ENCODE results near the gene PLCB2.

Gene PLCB2

DNA sequence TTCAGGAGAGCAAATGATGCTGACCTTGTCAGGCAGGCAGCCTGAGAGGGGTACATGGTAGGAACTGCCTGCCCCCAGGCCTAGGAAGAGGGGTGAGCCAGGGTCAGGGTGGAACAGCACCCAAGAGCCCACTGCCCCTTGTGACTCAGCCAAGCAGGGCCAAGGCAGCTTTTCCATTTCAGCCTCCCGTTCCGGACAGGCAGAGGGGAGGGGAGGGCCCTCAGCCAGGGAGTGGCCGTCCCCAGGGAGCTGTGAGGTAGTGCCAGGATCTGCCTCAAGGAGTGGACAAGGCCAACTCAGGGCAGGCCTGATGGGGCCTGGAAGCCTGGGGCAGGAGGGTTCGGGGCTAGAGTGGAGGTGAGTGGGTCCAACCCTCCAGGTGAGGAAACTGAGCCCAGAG, 19.8 kb downstream of the PLCB2 start:
- no peak for DNase-seq (ENCODE audit: insufficient read length, low spot score)

DNA sequence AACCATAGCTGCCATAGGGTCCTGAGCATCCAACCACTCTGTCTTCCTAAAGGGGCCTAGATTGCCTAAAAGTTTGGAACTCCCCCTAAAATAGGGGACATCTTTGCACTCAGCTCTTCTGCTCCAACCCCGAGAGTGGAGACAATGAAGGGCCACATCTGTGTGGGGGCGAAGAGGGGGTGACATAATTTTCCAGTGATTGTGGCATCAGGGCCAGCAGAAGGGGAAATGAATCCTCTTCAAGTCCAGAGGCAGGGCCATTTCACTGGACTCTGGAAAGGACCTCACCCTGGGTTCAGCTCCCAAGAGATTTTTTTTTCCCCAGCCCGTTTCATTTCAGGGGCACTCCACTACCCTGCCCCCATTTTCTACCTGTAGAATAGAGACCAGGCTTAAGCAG, 20.2 kb downstream of the PLCB2 start:
- DNase-seq (ENCODE audit: insufficient read length, low spot score) (no peak), FAIRE-seq (no peak)

More for the DNA sequence above, 19.8 kb downstream of the PLCB2 start:
- FAIRE-seq, result no peak

DNA sequence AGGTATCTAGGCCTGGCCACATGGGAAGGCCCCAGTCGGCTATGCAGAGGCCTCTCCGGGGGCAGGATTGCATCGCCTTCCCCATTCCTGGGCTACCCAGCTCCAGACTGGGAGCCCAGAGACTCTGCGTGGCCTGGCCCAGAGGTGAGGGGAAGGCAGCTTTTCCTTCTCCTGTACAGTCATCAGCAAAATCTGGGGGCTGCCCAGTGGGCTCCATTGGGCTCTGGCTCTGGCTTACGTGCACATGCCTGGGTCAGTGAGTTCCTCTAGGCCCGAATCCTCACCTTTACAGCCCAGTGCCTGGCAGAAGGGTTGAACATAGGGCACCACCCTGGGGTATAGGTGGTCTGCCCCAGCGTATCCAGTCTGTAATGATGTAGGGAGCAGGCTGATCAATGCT, 20.9 kb downstream of the PLCB2 start:
- FAIRE-seq, result no peak
- DNase-seq (ENCODE audit: insufficient read length, low spot score), result no peak

DNA sequence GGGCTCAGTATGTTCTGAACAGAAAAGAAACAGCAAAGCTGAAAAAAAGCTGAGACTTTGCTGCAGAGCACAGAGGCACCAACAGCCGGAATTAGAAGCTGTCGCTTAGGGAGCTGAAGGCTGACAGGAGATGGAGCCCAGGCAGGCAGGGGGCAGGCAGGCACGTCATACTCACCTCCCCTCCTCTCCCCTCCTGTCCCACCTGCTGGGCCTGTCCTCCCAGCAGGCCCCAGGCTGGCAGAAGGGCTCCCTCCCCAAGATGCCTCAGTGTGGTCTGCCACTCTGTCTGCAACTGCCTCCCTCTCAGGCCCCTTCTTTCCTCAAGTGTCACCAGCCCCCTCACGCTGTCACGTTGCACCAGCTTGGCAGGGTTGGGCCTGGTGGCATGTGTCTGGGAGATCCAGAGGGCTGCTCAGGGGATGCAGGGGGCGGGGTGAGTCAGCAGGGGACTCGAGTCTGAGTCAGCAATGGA, 21.6 kb downstream of the PLCB2 start:
- FAIRE-seq (no peak), DNase-seq (ENCODE audit: insufficient read length, low spot score) (no peak)

DNA sequence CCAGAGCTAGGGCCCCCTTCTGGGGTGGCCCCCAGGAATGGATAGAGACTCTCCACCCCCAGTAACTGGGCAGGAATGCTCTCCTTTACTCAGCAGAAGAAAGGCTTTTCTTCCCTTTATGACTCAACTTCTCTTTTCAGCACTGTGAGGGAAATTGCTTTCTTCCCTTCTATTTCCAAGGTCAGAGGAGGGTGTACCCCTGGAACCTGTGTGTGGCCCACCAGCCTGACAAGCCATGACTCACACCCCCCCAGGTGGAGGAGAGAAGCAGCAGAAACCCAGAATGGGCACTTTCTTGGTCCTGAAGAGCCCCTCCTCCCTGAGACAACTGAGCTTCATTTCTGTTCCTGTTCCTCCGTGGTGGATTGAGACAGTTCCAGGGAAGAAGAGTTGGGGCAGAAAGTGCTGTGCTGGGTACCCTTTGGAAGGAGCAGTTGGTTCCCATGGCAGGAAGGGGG, 22.2 kb downstream of the PLCB2 start:
- no peak for DNase-seq (ENCODE audit: insufficient read length, low spot score)

DNA sequence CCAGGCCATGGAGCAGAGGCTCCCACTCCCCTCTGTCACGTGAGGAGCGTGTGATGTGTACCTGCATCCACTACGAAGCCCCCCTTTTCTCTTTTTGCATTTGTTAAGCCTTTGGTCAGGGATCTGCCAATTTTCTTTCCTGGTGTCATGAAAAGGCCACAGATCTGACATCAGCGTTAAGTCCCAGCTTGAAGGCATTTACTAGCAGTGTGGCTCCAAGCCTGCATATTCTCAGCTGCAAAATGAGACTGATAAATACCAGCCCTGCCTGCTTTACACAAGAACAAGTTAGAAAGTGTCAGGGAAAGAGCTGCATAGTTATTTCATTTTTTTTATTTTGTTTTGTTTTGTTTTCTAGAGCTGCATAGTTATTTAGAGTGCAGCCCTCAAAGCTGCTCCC, 22.6 kb downstream of the PLCB2 start:
- DNase-seq (ENCODE audit: insufficient read length, low spot score), result no peak
- FAIRE-seq, result no peak

More for the DNA sequence above, 22.2 kb downstream of the PLCB2 start:
- no peak for FAIRE-seq

DNA sequence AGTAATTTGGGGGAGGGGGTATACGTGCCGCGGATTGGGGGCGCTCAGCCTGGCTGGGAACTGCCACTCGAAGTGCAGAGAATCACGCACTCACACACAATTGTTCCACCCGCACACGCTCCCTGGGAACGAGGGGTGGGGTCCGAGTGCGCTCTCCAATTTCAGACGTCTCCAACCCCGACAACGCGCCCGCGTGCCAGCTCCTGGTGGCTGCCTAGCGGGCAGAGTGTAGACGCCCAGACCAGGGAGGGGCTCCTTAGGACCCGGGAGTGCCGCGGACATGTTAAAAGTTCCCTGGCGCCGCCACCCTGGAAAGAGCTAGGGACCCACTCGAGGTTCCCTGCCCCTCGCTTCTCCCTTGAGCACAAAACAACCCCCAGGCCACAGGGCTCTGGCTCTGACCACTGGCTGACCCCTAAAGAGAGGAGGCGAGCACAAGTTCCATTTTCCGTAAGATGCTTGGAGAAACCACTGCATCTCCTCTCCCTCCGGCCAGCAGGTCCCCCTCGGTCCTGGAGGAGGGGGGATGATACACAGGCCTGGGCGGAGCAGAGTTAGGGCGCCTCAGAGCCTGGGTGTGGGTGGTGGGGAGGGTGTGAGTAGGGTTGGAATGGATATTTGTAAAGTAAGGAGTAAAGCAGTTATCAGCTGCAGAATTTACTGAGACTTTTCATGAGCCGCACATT, 24.0 kb downstream of the PLCB2 start:
- no peak for FAIRE-seq
- DNase-seq (ENCODE audit: insufficient read length, low spot score), result no peak

DNA sequence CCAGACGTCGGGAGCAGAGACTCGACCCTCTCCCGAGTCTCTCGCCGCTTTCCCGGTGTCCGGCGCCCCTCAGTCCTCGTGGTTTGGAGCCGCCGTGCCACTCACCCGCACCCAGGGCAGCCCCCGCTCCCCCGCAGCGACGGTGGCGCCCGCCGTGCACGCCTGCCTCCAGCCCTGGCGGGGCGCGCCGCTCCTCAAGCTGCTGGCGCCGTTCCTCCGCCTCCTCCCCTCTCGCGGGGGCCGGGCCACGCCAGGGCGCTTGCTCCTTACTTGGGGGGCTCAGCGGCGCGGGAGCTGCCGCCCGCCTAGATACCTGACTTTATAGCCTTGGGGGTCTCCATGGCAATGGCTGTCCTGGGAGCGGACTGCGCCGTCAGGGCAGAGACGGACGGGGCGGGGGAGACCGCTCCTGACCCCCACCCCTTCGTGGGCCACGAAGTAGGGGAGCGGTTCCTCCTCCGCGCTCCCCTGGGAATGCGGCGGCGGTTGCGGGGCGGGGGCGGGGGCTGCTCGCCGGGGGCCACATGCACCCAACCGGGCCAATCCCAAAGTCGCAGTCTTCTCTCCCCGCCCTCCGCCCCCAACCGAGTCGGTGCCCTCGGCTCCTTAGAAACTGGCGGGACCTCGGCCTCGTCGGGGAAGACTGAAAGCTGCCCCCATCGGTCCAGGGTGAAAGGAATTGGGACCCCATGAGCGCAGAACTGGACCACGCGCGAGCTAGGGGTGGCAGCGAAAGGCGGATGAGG, 24.7 kb downstream of the PLCB2 start, which contains the start of gene ANKRD63:
ANKRD63 (minus strand) TSS at position 196 of the 746 bp plus-strand sequence. CDS start 478 bp downstream, outside the sequence.
- peak; percentile 59 for DNase-seq (ENCODE audit: insufficient read length, low spot score)
- FAIRE-seq, result no peak

DNA sequence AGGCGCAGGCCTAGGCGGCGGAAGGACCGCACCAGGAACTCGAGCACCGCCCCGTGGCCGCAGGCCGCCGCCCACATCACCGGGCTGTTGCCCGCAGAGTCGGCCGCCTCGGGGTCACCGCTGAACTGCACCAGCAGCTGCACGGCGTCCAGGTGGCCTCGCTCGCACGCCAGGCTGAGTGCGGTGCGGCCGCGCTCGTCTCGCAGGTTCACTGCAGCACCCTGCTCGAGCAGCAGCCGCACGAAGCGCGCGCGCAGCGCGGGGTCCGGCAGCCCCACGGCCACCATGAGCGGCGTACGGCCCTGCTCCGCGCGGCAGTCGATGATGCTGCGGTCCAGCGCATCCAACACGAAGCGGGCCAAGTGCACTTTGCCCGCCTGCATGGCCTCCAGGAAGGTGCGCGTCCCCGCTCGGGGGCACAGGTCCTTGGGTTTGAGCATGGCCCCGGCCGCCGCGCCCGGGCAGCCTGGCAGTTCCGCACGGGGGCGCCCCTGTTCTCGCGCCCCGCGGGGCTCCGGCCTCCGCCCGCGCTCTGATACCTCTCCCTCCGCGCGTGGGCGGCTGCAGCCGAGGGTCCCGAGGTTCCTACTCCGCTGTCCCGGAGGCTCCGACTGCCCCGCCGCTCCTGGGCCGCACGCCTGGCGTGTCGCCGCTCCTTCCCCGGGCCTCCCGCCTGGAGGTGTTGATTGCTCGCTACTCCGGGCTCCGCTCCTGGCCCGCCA, 25.4 kb downstream of the PLCB2 start:
- DNase-seq (ENCODE audit: insufficient read length, low spot score), result peak; percentile 66
- FAIRE-seq, result no peak

DNA sequence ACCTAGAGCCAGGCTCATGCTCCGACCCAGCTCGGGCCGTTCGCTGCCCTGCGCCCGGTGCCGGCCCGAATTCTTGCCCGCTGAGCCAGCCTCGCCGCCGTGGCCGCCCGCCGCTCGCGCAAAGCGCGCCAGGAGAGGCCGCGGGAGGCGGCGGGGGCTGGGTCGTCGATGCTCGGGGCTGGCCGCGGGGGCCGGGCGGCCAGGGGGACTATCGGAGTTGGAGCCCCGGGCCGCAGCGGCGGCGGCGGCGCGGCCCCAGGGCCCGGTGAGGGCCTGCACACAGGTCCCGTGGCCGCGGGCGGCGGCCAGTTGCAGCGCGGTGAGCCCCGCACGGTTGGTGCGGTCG, 26.0 kb downstream of the PLCB2 start:
- FAIRE-seq (no peak), DNase-seq (ENCODE audit: insufficient read length, low spot score) (no peak)

DNA sequence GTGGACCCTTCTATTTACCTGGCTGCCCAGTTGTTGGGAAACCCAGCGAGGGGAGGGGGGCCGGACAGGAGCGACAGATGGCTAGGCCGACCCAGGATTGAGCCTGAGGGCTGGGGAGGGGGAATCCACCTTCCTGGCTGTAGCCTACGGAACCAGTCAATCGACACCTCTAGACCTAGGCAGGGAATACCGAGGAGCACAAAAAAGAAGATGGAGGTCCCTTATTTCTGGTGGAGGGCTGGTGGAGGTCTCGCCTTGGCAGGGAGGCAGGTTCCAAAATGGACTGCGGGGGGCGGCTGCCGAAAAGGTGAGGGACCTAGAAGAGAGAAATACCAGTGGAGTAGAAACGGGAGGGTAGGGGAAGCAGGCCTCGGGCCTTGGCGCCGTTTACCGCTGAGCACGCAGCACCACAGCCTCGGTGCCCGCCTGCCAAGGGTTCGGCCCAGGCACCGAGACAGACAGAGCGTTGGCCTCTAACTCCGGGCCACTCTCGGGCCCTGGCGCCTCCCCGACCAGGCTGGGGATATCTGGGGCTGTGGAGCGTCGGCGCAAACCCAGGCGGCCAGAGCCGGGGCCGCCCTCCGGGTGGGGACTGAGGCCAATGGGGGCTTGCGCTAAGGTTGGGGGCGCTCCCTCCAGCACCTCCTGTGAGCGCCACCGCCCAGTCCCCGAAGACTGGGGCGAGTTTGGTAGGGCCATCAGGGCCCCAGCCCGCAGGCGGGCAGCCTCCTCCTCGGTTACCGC, 26.5 kb downstream of the PLCB2 start:
- DNase-seq (ENCODE audit: insufficient read length, low spot score), result no peak
- no peak for FAIRE-seq

DNA sequence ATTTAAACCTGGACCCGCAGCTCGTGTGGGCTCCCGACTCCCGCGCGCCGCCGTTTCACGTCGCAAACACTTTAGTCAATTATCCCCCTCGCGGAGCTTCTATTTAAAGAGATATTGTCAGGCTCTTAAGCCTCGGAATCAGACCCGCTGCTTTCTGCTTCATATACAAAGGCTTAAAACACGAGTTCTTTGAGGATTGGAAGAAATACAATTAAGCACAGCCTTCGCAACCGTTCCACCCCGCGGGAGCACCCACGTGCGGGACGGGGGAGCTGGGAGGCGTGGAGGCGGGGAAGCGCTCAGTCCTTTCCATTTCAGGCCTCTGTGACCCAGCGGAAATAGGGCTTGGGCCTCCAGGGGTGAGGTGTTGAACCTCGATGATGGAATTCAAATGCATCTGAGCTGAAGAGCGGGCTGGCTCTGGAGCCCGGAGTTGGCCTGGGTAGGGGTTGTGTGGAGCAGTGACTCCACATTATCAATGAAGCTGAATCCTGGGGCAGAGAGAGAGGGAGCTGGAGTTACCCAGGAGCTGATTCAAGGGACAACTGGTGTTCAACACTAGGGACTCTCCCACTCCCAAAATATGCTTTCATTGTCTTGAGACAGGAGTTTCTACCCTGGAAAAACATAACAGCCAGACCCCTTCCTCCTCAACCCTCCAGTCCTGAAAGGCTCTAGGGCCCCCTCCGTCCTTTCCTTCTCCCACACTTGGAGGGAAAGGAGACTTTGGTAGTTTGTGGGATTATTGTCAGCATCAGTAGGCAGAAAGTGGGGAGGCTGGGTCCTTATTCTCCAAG, 27.3 kb downstream of the PLCB2 start:
- no peak for FAIRE-seq

DNA sequence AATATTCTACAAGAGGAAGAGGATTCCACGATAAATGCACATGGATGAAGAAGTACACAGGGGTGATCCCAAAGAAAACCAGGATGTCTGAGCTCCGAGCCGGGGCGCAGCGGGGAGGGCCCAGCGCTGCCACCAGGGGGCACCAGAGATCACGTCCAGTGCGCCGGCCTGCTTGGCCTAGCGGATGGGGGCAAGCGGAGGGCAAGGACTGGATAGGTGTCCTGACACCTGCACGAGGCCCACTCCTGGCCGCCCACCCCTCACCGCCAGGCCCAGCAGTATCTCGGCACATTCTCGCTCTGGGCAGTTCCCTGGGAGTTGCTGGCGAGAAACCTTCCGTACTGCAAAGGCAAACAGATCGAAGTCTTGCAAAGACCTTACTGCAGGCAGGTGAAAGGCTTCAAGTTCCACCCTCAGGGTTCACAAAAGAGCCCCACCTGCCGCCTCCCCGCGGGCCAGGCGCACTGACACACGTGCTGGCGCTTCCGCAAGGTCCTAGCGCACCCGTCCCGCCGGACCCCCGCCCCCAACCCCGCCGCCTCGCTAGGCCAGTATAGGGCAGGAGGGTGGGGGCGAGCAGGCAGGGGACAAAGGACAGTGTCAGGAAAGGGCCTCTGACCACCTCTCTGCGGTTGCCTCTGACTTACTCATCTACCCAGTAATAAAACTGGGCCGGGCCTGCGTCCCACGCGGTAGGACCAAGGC, 28.1 kb downstream of the PLCB2 start:
- FAIRE-seq, result no peak
- DNase-seq (ENCODE audit: insufficient read length, low spot score), result peak; percentile 81

More for the DNA sequence above, 27.3 kb downstream of the PLCB2 start:
- DNase-seq (ENCODE audit: insufficient read length, low spot score), result no peak

DNA sequence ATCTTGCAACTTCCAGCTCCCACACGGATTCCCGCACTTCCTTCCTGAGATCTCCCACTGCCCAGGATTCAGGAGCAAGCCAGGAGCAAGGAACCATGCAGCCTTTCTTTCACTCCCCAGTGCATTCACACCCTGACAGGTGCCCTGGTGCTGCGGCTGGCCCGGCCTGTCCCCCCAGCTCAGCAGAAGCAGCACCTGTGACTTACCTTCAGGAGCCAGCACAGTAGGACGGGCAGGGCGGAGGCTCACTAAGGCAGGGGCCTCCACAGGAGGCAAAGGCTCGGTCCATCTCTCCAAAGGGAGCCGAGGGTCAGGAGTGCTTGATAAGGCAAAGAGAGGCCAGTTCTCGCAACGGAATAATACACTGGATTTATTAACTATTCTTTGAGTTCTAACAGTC, 29.7 kb downstream of the PLCB2 start:
- DNase-seq (ENCODE audit: insufficient read length, low spot score), result no peak
- FAIRE-seq, result no peak

DNA sequence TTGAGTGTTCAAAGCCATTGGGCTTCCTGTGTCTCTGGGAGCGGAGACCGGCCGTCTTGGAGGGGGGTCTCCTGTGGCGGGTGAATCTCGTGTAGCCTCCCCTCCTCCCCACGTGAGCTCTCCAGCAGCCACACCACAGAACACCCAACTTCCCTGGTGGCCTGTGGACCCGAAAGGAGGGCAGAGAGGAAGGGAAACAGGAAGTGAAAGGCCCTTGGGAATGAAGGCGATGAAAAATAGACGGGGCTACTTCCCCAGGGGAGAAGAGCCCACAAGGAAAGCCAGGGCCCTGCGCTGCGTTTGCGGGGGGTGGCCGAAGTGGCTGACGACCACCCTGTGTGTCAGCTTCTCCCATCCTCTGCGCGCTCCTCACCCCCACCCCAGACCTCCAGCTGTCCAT, 30.3 kb downstream of the PLCB2 start:
- FAIRE-seq (no peak), DNase-seq (ENCODE audit: insufficient read length, low spot score) (no peak)

DNA sequence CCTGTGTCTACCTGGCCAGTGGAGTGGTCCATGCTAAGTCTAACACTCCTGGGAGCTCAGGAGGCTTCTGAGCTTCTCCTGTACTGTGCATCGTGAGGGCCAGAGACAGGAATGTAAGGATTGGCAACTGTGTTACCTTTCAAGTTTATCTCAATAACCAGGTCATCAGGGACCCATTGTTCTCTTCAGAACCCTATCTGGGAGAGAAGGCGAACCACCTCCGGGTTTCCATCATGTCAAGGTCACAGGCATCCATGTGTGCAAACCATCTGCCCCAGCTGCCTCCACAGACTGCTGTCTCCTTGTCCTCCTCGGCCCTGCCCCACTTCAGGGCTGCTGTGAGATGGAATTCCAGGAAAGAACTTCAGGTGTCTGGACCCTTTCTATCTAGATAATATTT, 30.8 kb downstream of the PLCB2 start:
- FAIRE-seq (no peak), DNase-seq (ENCODE audit: insufficient read length, low spot score) (no peak)

DNA sequence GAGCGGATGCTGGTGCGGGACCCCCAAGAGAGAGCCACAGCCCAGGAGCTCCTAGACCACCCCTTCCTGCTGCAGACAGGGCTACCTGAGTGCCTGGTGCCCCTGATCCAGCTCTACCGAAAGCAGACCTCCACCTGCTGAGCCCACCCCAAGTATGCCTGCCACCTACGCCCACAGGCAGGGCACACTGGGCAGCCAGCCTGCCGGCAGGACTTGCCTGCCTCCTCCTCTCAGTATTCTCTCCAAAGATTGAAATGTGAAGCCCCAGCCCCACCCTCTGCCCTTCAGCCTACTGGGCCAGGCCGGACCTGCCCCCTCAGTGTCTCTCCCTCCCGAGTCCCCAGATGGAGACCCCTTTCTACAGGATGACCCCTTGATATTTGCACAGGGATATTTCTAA, 31.8 kb downstream of the PLCB2 start:
- no peak for FAIRE-seq

DNA sequence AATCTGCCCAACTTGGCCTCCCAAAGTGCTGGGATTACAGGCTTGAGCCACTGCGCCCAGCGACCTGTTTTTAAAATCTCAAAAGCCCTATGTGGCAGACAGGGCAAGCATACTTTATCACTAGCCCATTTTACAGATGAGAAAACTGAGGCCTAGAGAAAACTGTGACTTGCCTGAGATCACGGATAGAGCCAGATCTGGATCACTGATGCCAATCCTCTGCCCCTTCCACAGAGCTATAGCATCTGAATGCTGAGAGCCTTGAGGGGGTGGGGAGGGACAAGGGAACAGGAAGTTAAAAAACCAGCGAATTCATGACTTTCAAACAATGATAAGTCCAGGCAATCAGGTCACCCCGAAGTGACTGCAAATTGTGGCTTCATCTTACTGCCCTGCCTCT, 32.2 kb downstream of the PLCB2 start:
- DNase-seq (ENCODE audit: insufficient read length, low spot score) (no peak), FAIRE-seq (no peak)

More for the DNA sequence above, 31.8 kb downstream of the PLCB2 start:
- DNase-seq (ENCODE audit: insufficient read length, low spot score), result no peak

Measured in GM19239 (cell line).